B cell (primary cell): ENCODE data around the gene CC2D2B. TPM values are rescaled to one million over a fixed set of nuclear protein-coding genes. Genes with fewer than 3 reads are reported as not detected.

Experiments
- ATAC-seq: fragments of 200-7000 bp; cut with Tn5 transposase; one replicate; pipeline ENCODE4 v1.10.0; 2021; ENCODE audit warnings: low read depth, mild to moderate bottlenecking, moderate number of reproducible peaks, moderate library complexity
- CTCF ChIA-PET: fragments of 350-600 bp; sonication (Branson Sonifier 250); formaldehyde crosslinking; loops from one replicate; lab custom pipeline; 2021; ENCODE audit warnings: antibody characterized with exemption, inconsistent platforms; lab: Charles Lee
- POLR2A ChIA-PET: fragments of 350-600 bp; sonication (Branson Sonifier 250); formaldehyde crosslinking; loops from one replicate; lab custom pipeline; 2021; ENCODE audit warnings: antibody characterized with exemption; lab: Charles Lee
- DNase-seq: peaks from one replicate; pipeline ENCODE4 v3.0.0; 2013
- H2AFZ ChIP-seq: 2 replicates; pipeline ENCODE4 v1.6.1; 2012; ENCODE audit warnings: mild to moderate bottlenecking, low read depth, low read length; ENCODE audit not compliant: insufficient read depth, poor library complexity, severe bottlenecking
- H3K27ac ChIP-seq, 2 donors: 1 replicate in 1 of 2; 2 replicates in 1 of 2; pipeline ENCODE4 v1.5.1; 2012 to 2013; ENCODE audit warnings: low read length in 2 of 2, mild to moderate bottlenecking in 2 of 2, moderate library complexity in 1 of 2
- H3K27me3 ChIP-seq, 4 experiments: fragments of 200-600 bp in 1 of 4; sonication (generic) in 1 of 4; replicated peaks in 1 of 4; 1 replicate in 2 of 4; 2 replicates in 2 of 4; pipeline versions ENCODE4 v1.6.1 to v1.7.0; 2013 to 2016; ENCODE audit warnings: low read length in 3 of 4, mild to moderate bottlenecking in 2 of 4, mixed read lengths in 1 of 4, moderate library complexity in 1 of 4; ENCODE audit not compliant: insufficient read depth in 4 of 4, control insufficient read depth in 3 of 4; ENCODE audit errors: control extremely low read depth in 1 of 4
- H3K36me3 ChIP-seq, 2 experiments: replicated peaks in 1 of 2; 1 replicate in 1 of 2; 2 replicates in 1 of 2; pipeline versions ENCODE4 v1.6.1 to v1.7.1; 2013; ENCODE audit warnings: low read length in 1 of 2; ENCODE audit not compliant: insufficient read depth in 2 of 2, control insufficient read depth in 1 of 2; ENCODE audit errors: control extremely low read depth in 1 of 2, extremely low read depth in 1 of 2
- H3K4me1 ChIP-seq, 2 donors: fragments of 200-600 bp in 1 of 2; sonication (generic) in 1 of 2; 1 replicate in 1 of 2; 2 replicates in 1 of 2; pipeline versions ENCODE4 v1.5.1 to v1.6.1; 2013 to 2017; ENCODE audit warnings: low read length in 2 of 2; ENCODE audit not compliant: control insufficient read depth in 2 of 2, insufficient read depth in 2 of 2
- H3K4me2 ChIP-seq: replicated peaks from 2 replicates; pipeline ENCODE3; 2012; ENCODE audit warnings: mild to moderate bottlenecking, low read depth, low read length; ENCODE audit not compliant: poor library complexity, severe bottlenecking
- H3K4me3 ChIP-seq, 5 experiments: fragments of 200-600 bp in 1 of 5; sonication (generic) in 1 of 5; 1 replicate in 3 of 5; 2 replicates in 2 of 5; pipeline versions ENCODE4 v1.5.1 to v1.7.0; 2011 to 2016; ENCODE audit warnings: low read length in 4 of 5, mild to moderate bottlenecking in 4 of 5, low read depth in 2 of 5, control low read depth in 1 of 5, moderate library complexity in 1 of 5; ENCODE audit not compliant: insufficient read depth in 1 of 5; ENCODE audit errors: control extremely low read depth in 1 of 5, extremely low read depth in 1 of 5
- H3K79me2 ChIP-seq: fragments of 200-600 bp; sonication (generic); one replicate; pipeline ENCODE4 v1.6.0; 2016; ENCODE audit warnings: low read length; ENCODE audit not compliant: control insufficient read depth, insufficient read depth
- H3K9ac ChIP-seq: fragments of 200-600 bp; sonication (generic); 2 replicates; pipeline ENCODE4 v1.6.1; 2017; ENCODE audit warnings: mild to moderate bottlenecking, low read length, moderate library complexity
- H3K9me3 ChIP-seq, 3 donors: one replicate each; pipeline versions ENCODE4 v1.6.1 to v1.7.1; 2013; ENCODE audit warnings: low read length in 2 of 3; ENCODE audit not compliant: control insufficient read depth in 2 of 3, insufficient read depth in 1 of 3; ENCODE audit errors: control extremely low read depth in 1 of 3
- H4K20me1 ChIP-seq: 2 replicates; pipeline ENCODE4 v1.6.0; 2012; ENCODE audit warnings: mild to moderate bottlenecking, low read length; ENCODE audit not compliant: insufficient read depth, control insufficient read depth, poor library complexity, severe bottlenecking
- H3K27ac Mint-ChIP-seq: one replicate; pipeline ENCODE4 v1.8.0; 2021; ENCODE audit warnings: mixed read lengths
- H3K27me3 Mint-ChIP-seq: one replicate; pipeline ENCODE4 v1.8.0; 2021; ENCODE audit warnings: mixed read lengths
- H3K4me1 Mint-ChIP-seq: one replicate; pipeline ENCODE4 v1.8.0; 2021; ENCODE audit warnings: mixed read lengths
- H3K4me3 Mint-ChIP-seq: one replicate; pipeline ENCODE4 v1.8.0; 2021; ENCODE audit warnings: mixed read lengths
- H3K9me3 Mint-ChIP-seq: one replicate; pipeline ENCODE4 v1.8.0; 2022; ENCODE audit warnings: mixed read lengths; ENCODE audit not compliant: insufficient read depth
- EZH2 ChIP-seq: IDR thresholded peaks from 2 replicates; pipeline ENCODE4 v1.6.1; 2012; ENCODE audit warnings: borderline replicate concordance, low read depth, mild to moderate bottlenecking, moderate library complexity, low read length; ENCODE audit not compliant: insufficient read depth, poor library complexity, severe bottlenecking
- WGBS: methylation state at CpG from one replicate; pipeline ENCODE4 v1.1.5; 2013; ENCODE audit warnings: missing lambda C conversion rate; ENCODE audit not compliant: insufficient coverage; 5-methylcytosine and 5-hydroxymethylcytosine counted together
- intact Hi-C: fragments of 100-400 bp; cut with micrococcal nuclease; formaldehyde crosslinking; loops from one replicate; pipeline ENCODE4 v1.10.0; 2022
- polyA plus RNA-seq: library from polyadenylated mRNA; depleted of rRNA; stranded (reverse); fragments of >200 nt; gene quantifications from 2 replicates; pipeline ENCODE4 v1.2.3, GENCODE V29; 2012
- total RNA-seq, 2 donors: library from RNA; stranded (reverse); fragments of 120-200 nt in 1 of 2; gene quantifications; 1 replicate in 1 of 2; 2 replicates in 1 of 2; pipeline versions ENCODE4 v1.2.3 to v1.2.4, GENCODE V29; 2013 to 2022
- TF ChIP-seq, protein P1 (sequence below): fragments of 200-600 bp; IDR thresholded peaks from one replicate; pipeline ENCODE4 v1.8.0; 2022; ENCODE audit warnings: antibody characterized with exemption, mild to moderate bottlenecking

CC2D2B gene
- total and polyA plus RNA-seq, 2 donors (not counting 1 experiment from before 2014, with no cell fraction given), result 0.70 to 2.1 TPM

DNA sequence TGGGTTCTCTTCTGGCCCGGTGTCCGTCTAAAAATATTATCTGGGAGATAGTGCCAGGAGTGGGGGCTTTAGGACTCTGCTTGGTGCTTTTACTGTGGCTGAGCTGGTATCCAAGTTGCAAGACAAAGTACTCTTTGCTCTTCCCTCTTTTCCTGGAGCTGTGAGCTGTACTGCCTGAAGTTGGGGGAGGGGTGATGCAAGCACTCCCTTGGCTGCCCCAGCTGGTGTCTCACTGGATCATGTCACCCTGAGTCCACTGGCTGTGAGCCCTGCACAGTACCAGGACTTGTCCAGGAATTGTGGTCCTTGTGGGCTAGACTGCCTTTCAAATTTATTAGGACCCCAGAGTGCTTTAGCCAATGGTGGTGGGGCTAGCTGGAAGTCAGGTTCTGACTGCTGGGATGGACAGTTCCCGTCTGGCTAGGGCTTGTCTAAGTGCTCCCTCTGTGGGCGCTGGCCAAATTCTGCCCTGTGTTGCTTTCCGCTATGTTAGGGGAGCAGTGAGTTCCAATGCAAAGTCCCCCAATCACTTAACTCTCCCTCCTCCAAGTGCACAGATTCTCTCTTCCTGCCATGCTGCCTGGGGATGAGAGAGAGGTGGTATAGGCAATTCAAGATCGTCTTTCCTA is 13.1 kb downstream of the CC2D2B start:
- H3K4me1 ChIP-seq, result no peaks in the 10 kb centered on the region
- ChIA-PET CTCF (no interaction called here), POLR2A (no interaction called here)
- Mint-ChIP-seq H3K27me3 (no peaks in the 10 kb centered on the region), H3K27ac (no peak overlapping the region), H3K4me1 (no peaks in the 10 kb centered on the region), H3K9me3 (no peaks in the 10 kb centered on the region), H3K4me3 (no peak overlapping the region)
- no peak overlapping the region for H2AFZ ChIP-seq
- H3K79me2 ChIP-seq, result no peaks in the 10 kb centered on the region
- no peaks in the 10 kb centered on the region for H3K36me3 ChIP-seq
- intact Hi-C loops, result no loop called here
- H3K9ac ChIP-seq, result no peak overlapping the region
- whole genome bisulfite sequencing, result 100% methylated on average over 3 of the region's 6 CpGs
- TF ChIP-seq, protein P1, sequence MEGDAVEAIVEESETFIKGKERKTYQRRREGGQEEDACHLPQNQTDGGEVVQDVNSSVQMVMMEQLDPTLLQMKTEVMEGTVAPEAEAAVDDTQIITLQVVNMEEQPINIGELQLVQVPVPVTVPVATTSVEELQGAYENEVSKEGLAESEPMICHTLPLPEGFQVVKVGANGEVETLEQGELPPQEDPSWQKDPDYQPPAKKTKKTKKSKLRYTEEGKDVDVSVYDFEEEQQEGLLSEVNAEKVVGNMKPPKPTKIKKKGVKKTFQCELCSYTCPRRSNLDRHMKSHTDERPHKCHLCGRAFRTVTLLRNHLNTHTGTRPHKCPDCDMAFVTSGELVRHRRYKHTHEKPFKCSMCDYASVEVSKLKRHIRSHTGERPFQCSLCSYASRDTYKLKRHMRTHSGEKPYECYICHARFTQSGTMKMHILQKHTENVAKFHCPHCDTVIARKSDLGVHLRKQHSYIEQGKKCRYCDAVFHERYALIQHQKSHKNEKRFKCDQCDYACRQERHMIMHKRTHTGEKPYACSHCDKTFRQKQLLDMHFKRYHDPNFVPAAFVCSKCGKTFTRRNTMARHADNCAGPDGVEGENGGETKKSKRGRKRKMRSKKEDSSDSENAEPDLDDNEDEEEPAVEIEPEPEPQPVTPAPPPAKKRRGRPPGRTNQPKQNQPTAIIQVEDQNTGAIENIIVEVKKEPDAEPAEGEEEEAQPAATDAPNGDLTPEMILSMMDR, result no peak
- no peak for TF ChIP-seq EZH2
- no peak overlapping the region for H3K4me3 ChIP-seq
- no peaks in the 10 kb centered on the region for H4K20me1 ChIP-seq
- DNase-seq (no peak), ATAC-seq (no peak)
- no peak overlapping the region for H3K4me2 ChIP-seq
- no peaks in the 10 kb centered on the region for H3K27me3 ChIP-seq
- no peaks in the 10 kb centered on the region for H3K9me3 ChIP-seq
- no peak overlapping the region for H3K27ac ChIP-seq

DNA sequence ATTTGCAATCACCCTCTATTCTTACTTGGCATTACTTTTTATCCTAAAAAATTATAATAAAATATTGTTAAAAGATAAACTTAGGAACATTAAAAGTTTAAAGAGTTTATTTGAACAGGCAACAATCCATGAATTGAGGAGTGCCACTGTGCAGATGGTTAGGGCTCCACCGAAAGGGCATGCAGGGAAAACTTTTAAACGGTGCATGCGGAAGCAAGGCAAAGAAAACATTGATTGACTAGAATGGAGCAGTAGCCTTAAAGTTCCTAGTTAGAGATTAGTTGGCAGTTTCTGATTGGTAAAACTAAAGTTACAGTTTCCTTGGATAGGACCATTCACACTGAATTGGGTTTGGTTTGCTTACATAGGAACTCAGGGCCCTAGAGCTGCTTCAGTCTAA is 17.3 kb downstream of the CC2D2B start:
- TF ChIP-seq EZH2, result no peak
- TF ChIP-seq, protein P1, result no peak
- no peaks in the 10 kb centered on the region for H3K9me3 ChIP-seq
- intact Hi-C loops, result no loop called here
- Mint-ChIP-seq H3K27ac (no peak overlapping the region), H3K27me3 (no peaks in the 10 kb centered on the region), H3K9me3 (no peaks in the 10 kb centered on the region), H3K4me1 (no peaks in the 10 kb centered on the region), H3K4me3 (no peak overlapping the region)
- no peak overlapping the region for H3K4me3 ChIP-seq
- H3K27ac ChIP-seq, result no peak overlapping the region
- H2AFZ ChIP-seq, result no peak overlapping the region
- no peaks in the 10 kb centered on the region for H3K27me3 ChIP-seq
- DNase-seq (no peak), ATAC-seq (no peak)
- H3K36me3 ChIP-seq, result no peaks in the 10 kb centered on the region
- H3K79me2 ChIP-seq, result no peaks in the 10 kb centered on the region
- H3K4me2 ChIP-seq, result no peak overlapping the region
- H4K20me1 ChIP-seq, result no peaks in the 10 kb centered on the region
- WGBS, result 92% methylated on average over 3 of the region's 3 CpGs
- ChIA-PET POLR2A (no interaction called here), CTCF (no interaction called here)
- H3K9ac ChIP-seq, result no peak overlapping the region
- no peaks in the 10 kb centered on the region for H3K4me1 ChIP-seq
